GM18951 (cell line): Measurements from ENCODE around the gene GNAL.
"Not testable (repeated sequence)": the region's sequence is repeated elsewhere in the genome, so short reads cannot be mapped to it uniquely, and the experiment has no call there.

Experiments
- POLR2A ChIP-seq: IDR thresholded peaks from 4 replicates; pipeline ENCODE4 v1.6.1; 2011; ENCODE audit warnings: mild to moderate bottlenecking; ENCODE audit not compliant: insufficient read length, insufficient read depth; ENCODE audit errors: extremely low read depth
- in situ Hi-C: fragments of 300-500 bp; cut with MboI; formaldehyde crosslinking; loops from one replicate; pipeline ENCODE4 v1.12.0; 2022; ENCODE audit warnings: low sequenced_read_pairs, mixed read lengths, inconsistent platforms; ENCODE audit not compliant: unreplicated experiment

The GNAL gene

GRCh38 chr18:11830585-11830984, 141.5 kb downstream of the GNAL start:
- in situ Hi-C loops, result no loop called here
- no peak for TF ChIP-seq POLR2A

DNA sequence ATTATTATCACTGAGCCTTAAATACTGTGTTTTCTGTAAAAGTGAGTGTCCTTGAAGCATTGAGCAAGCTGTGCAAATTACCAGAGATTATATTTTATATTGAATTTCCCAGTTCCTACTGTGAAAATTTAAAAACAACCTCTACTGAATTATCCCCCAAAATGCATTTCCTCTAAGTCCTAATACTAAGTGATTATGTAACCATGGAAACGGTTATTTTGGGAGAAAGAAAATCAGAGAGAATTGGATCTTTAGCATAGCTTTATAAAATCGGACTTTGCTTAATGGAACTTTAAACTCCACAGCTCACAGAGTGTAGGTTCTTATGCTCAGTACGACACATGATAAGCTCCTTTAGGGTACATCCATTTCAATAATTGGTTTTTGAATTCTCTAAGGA, 142.9 kb downstream of the GNAL start:
- TF ChIP-seq POLR2A, result no peak
- in situ Hi-C loops, result no loop called here

- TF ChIP-seq POLR2A, result no peak
- in situ Hi-C loops, result no loop called here
Measured at GRCh38 chr18:11834772-11835171, 145.7 kb downstream of the GNAL start.

GRCh38 chr18:11839556-11839955, 150.5 kb downstream of the GNAL start:
- in situ Hi-C loops, result no loop called here
- TF ChIP-seq POLR2A, result no peak

DNA sequence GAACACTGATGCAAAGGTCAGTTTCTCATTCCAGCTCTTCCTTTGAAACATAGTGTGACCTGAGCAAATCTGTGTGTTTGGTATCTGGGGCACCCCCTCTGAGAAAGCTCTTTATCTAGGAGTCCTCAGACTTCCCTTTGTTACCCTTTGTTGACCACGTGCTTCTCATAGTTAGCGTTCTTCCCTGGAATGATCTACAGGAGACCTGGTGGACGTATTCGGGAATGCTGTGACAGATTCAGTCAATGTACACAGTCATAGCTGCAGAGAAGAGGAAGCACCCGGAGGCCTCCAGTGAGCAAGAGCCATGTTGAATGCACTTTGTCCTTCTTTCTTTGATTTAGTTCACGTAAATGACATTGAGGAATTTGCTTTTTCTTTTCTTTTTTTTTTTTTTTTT, 151.4 kb downstream of the GNAL start:
- in situ Hi-C loops, result no loop called here
- TF ChIP-seq POLR2A, result no peak

- in situ Hi-C loops, result no loop called here
- no peak for TF ChIP-seq POLR2A
Measured at GRCh38 chr18:11842562-11842961, 153.5 kb downstream of the GNAL start.

- no peak for TF ChIP-seq POLR2A
- in situ Hi-C loops, result no loop called here
Measured at GRCh38 chr18:11844436-11844835, 155.4 kb downstream of the GNAL start.

- no peak for TF ChIP-seq POLR2A
- in situ Hi-C loops, result no loop called here
Measured at GRCh38 chr18:11845654-11846053, 156.6 kb downstream of the GNAL start.

- in situ Hi-C loops, result no loop called here
- TF ChIP-seq POLR2A, result no peak
Measured at GRCh38 chr18:11847811-11848210, 158.7 kb downstream of the GNAL start.

DNA sequence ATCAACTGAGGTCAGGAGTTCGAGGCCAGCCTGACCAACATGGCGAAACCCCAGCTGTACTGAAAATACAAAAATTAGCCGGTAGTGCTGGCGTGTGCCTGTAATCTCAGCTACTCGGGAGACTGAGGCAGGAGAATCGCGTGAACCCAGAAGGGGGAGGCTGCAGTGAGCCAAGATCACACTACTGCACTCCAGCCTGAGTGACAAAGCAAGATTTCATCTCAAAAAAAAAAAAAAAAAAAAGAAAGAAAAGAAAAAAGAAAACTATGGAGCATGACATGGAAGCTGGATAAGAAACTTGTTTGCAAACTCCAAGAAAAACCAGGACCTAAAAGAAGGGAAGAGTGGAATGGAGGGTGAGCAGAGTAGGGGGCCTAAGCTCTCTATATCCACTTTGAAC, 160.2 kb downstream of the GNAL start:
- in situ Hi-C loops, result no loop called here
- TF ChIP-seq POLR2A, result no peak

GRCh38 chr18:11849841-11850634, 161.0 kb downstream of the GNAL start:
- in situ Hi-C loops, result no loop called here

GRCh38 chr18:11850821-11851145, 161.7 kb downstream of the GNAL start:
- in situ Hi-C loops, result no loop called here
- TF ChIP-seq POLR2A, result no peak

More at GRCh38 chr18:11849841-11850634, 161.0 kb downstream of the GNAL start:
- TF ChIP-seq POLR2A, result no peak

DNA sequence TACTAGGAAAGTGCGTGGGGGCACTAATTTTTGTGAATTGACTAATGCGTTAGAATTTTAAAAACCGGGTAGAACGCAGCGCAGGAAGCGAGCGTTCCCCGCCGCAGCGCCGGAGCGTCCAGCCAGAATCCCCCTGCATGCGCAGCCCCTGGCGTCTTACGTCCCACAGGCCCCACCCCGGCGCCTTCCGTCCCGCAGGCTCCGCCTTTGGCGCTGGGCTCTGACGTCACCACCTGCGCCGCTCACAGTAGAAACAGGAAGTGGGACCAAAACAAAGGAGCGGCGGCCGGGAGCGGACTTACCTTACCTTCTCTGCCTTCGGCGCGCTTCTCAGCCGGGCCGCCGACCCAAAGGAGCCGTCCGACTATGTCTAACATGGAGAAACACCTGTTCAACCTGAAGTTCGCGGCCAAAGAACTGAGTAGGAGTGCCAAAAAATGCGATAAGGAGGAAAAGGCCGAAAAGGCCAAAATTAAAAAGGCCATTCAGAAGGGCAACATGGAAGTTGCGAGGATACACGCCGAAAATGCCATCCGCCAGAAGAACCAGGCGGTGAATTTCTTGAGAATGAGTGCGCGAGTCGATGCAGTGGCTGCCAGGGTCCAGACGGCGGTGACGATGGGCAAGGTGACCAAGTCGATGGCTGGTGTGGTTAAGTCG, 162.2 kb downstream of the GNAL start, which contains the start of gene CHMP1B:
Gene CHMP1B (plus strand): TSS at position 268 of the 660 bp plus-strand sequence. CDS start 99 bp downstream, at position 367.
- TF ChIP-seq POLR2A, result peak; percentile 98
- in situ Hi-C loops, result no loop called here

DNA sequence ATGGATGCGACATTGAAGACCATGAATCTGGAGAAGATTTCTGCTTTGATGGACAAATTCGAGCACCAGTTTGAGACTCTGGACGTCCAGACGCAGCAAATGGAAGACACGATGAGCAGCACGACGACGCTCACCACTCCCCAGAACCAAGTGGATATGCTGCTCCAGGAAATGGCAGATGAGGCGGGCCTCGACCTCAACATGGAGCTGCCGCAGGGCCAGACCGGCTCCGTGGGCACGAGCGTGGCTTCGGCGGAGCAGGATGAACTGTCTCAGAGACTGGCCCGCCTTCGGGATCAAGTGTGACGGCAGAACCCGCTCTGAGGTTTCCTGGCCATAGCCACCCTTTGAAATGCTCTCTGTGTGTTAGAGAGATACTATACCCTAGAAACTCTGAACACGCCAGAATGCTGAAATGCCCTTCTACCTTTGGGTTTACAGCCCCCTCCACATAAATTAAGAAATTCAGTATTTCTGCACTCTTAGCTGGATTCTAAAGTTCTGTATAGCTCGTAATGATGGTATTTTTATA, 162.8 kb downstream of the GNAL start:
- in situ Hi-C loops, result no loop called here
- TF ChIP-seq POLR2A, result no peak

- in situ Hi-C loops, result not testable (repeated sequence)
Measured at GRCh38 chr18:11854554-11854953, 165.5 kb downstream of the GNAL start.
